HepG2 (cell line): Measurements from ENCODE around the gene ZBTB48. TPM values are rescaled to one million over a fixed set of nuclear protein-coding genes. Genes with fewer than 3 reads are reported as not detected.

Experiments
- ATM ChIP-seq: fragments of 450-650 bp; IDR thresholded peaks from 2 replicates; pipeline ENCODE4 v1.7.1; 2017; ENCODE audit warnings: mild to moderate bottlenecking, borderline replicate concordance
- BRCA1 ChIP-seq: sonication (generic); formaldehyde crosslinking; IDR thresholded peaks from 2 replicates; pipeline ENCODE4 v1.4.0; 2020; ENCODE audit warnings: missing genetic modification reagents
- FOXC1 ChIP-seq: sonication (generic); formaldehyde crosslinking; IDR thresholded peaks from 2 replicates; pipeline ENCODE4 v1.8.0; 2022; ENCODE audit warnings: mild to moderate bottlenecking, missing genetic modification reagents, borderline replicate concordance
- HMG20B ChIP-seq: conservative IDR thresholded peaks from 2 replicates; pipeline ENCODE4 v1.6.1; 2016; ENCODE audit warnings: missing genetic modification reagents, missing compliant biosample characterization
- KLF6 ChIP-seq: IDR thresholded peaks from 2 replicates; pipeline ENCODE4 v1.8.0; 2016; ENCODE audit warnings: missing biosample characterization, missing genetic modification reagents
- PAF1 ChIP-seq: IDR thresholded peaks from 2 replicates; pipeline ENCODE4 v1.6.1; 2016; ENCODE audit warnings: missing genetic modification reagents, missing compliant biosample characterization
- PHF20 ChIP-seq: sonication (generic); formaldehyde crosslinking; IDR thresholded peaks from 2 replicates; pipeline ENCODE4 v1.5.0; 2020; ENCODE audit warnings: mild to moderate bottlenecking, missing genetic modification reagents
- SATB2 ChIP-seq: sonication (generic); formaldehyde crosslinking; IDR thresholded peaks from 2 replicates; pipeline ENCODE4 v1.5.0; 2020; ENCODE audit warnings: missing genetic modification reagents
- SNRNP70 ChIP-seq: fragments of 200-400 bp; formaldehyde crosslinking; IDR thresholded peaks from 2 replicates; pipeline ENCODE4 v1.6.1; 2017; ENCODE audit warnings: mild to moderate bottlenecking, low read depth, low read length, moderate library complexity
- TEAD2 ChIP-seq: sonication (generic); formaldehyde crosslinking; IDR thresholded peaks from 2 replicates; pipeline ENCODE4 v1.9.0; 2021; ENCODE audit warnings: missing genetic modification reagents
- TOPORS ChIP-seq: sonication (generic); formaldehyde crosslinking; IDR thresholded peaks from 2 replicates; pipeline ENCODE4 v1.8.0; 2023; ENCODE audit warnings: mild to moderate bottlenecking, missing genetic modification reagents
- XRCC5 ChIP-seq: fragments of 200-400 bp; formaldehyde crosslinking; optimal IDR thresholded peaks from 2 replicates; pipeline ENCODE3; 2017; ENCODE audit warnings: mild to moderate bottlenecking, low read length
- ZNF101 ChIP-seq: sonication (generic); formaldehyde crosslinking; IDR thresholded peaks from 2 replicates; pipeline ENCODE4 v1.4.0; 2020; ENCODE audit warnings: mild to moderate bottlenecking, low read depth, missing genetic modification reagents, borderline replicate concordance
- ZNF24 ChIP-seq: fragments of 450-650 bp; IDR thresholded peaks from 2 replicates; pipeline ENCODE4 v1.6.1; 2017; ENCODE audit warnings: antibody characterized with exemption, mild to moderate bottlenecking
- ZNF331 ChIP-seq: sonication (generic); formaldehyde crosslinking; IDR thresholded peaks from 2 replicates; pipeline ENCODE4 v1.4.0; 2020; ENCODE audit warnings: missing genetic modification reagents
- ZNF34 ChIP-seq: sonication (generic); formaldehyde crosslinking; IDR thresholded peaks from 2 replicates; pipeline ENCODE4 v1.4.0; 2020; ENCODE audit warnings: mild to moderate bottlenecking, missing genetic modification reagents, borderline replicate concordance
- ZNF629 ChIP-seq: sonication (generic); formaldehyde crosslinking; conservative IDR thresholded peaks from 2 replicates; pipeline ENCODE4 v1.5.0; 2020; ENCODE audit warnings: missing genetic modification reagents
- ZNF660 ChIP-seq: sonication (generic); formaldehyde crosslinking; IDR thresholded peaks from 2 replicates; pipeline ENCODE4 v1.5.1; 2020; ENCODE audit warnings: mild to moderate bottlenecking, low read depth, missing genetic modification reagents, borderline replicate concordance
- ZNF766 ChIP-seq: sonication (generic); formaldehyde crosslinking; IDR thresholded peaks from 2 replicates; pipeline ENCODE4 v1.5.0; 2020; ENCODE audit warnings: missing genetic modification reagents, borderline replicate concordance
- ZNF772 ChIP-seq: sonication (generic); formaldehyde crosslinking; IDR thresholded peaks from 2 replicates; pipeline ENCODE4 v1.5.0; 2020; ENCODE audit warnings: mild to moderate bottlenecking, missing genetic modification reagents
- polyA plus RNA-seq, 8 experiments: library from polyadenylated mRNA; depleted of rRNA in 3 of 8; stranded (reverse) in 7 of 8; unstranded in 1 of 8; fragments of >200 nt; fragmentation: Illumina TruSeq in 4 of 8; extraction: Trizol in 4 of 8; gene quantifications; 2 replicates each; pipeline versions ENCODE4 v1.2.1 to v1.2.3, GENCODE V29; 2011 to 2016; ENCODE audit warnings: low read depth in 4 of 8, missing spikeins in 1 of 8, mixed read lengths in 1 of 8; ENCODE audit not compliant: insufficient read depth in 1 of 8
- total RNA-seq, 5 experiments: library from RNA; depleted of rRNA; stranded (reverse); fragments of >200 nt; fragmentation: Illumina TruSeq; extraction: Trizol; gene quantifications; 2 replicates each; pipeline ENCODE4 v1.2.3, GENCODE V29; 2016; ENCODE audit warnings: low read depth in 1 of 5
- TF ChIP-seq, protein P1 (sequence below): IDR thresholded peaks from 2 replicates; pipeline ENCODE4 v1.6.1; 2012; ENCODE audit warnings: inconsistent platforms
- TF ChIP-seq, protein P2 (sequence below): sonication (generic); formaldehyde crosslinking; IDR thresholded peaks from 2 replicates; pipeline ENCODE4 v1.4.0; 2020; ENCODE audit warnings: missing genetic modification reagents

The ZBTB48 gene
- total and polyA plus RNA-seq, 2 of the 13 experiments (the other 11 are each of a cell fraction or from before 2014, with no cell fraction given) = 13.0 to 17.1 TPM

DNA sequence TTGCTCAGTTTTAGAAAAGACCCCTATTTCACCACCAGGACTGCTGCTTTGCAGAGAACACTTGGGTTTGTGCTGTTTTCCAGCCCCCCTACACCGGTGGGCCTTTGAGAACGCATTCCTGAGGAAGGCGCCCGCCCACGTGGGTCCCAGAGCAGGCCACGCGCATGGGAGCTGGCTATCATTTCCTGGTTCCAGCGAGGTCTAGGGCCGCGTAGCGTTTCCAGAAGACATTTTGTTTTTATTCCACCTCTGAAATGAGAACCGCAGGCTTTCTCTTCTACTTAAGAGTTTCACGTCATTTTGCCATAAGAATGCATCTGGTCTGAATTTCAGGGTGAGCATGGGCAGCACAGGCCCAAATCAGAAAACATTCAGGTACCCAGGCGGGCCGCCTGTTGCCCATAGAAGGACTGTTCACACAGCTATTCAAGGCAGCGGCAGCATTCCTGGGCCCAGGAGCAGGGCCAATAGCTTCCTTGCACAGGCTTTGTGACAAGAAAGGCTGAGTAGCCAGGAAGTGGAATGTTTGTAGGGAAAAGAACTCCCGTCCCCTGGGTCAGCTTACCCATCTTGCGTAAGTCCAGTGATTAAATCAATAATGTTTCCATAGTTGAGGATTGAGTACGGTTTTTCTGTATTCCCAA lies 24.2 kb downstream of the ZBTB48 start (continued):
- TF ChIP-seq BRCA1 (CRISPR knock-in tag) (no peak), ZNF331 (CRISPR knock-in tag) (peak; percentile 85), ATM (no peak), XRCC5 (no peak), SATB2 (CRISPR knock-in tag) (no peak), ZNF766 (CRISPR knock-in tag) (no peak), ZNF24 (no peak), ZNF772 (CRISPR knock-in tag) (no peak), HMG20B (CRISPR knock-in tag) (0 out of 2 replicates have a peak, but pooled peaks have one; percentile 30), PHF20 (CRISPR knock-in tag) (no peak), FOXC1 (no peak), PAF1 (CRISPR knock-in tag) (no peak), KLF6 (CRISPR knock-in tag) (no peak; the same call in 1 of the 2 replicates), TEAD2 (CRISPR knock-in tag) (no peak), ZNF629 (CRISPR knock-in tag) (no peak), TOPORS (CRISPR knock-in tag) (0 out of 2 replicates have a peak, but pooled peaks have one; percentile 22), ZNF34 (CRISPR knock-in tag) (no peak), SNRNP70 (no peak), ZNF101 (CRISPR knock-in tag) (no peak), ZNF660 (CRISPR knock-in tag) (no peak)
- TF ChIP-seq, protein P1, sequence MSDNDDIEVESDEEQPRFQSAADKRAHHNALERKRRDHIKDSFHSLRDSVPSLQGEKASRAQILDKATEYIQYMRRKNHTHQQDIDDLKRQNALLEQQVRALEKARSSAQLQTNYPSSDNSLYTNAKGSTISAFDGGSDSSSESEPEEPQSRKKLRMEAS = peak; percentile 93
- TF ChIP-seq, protein P2, sequence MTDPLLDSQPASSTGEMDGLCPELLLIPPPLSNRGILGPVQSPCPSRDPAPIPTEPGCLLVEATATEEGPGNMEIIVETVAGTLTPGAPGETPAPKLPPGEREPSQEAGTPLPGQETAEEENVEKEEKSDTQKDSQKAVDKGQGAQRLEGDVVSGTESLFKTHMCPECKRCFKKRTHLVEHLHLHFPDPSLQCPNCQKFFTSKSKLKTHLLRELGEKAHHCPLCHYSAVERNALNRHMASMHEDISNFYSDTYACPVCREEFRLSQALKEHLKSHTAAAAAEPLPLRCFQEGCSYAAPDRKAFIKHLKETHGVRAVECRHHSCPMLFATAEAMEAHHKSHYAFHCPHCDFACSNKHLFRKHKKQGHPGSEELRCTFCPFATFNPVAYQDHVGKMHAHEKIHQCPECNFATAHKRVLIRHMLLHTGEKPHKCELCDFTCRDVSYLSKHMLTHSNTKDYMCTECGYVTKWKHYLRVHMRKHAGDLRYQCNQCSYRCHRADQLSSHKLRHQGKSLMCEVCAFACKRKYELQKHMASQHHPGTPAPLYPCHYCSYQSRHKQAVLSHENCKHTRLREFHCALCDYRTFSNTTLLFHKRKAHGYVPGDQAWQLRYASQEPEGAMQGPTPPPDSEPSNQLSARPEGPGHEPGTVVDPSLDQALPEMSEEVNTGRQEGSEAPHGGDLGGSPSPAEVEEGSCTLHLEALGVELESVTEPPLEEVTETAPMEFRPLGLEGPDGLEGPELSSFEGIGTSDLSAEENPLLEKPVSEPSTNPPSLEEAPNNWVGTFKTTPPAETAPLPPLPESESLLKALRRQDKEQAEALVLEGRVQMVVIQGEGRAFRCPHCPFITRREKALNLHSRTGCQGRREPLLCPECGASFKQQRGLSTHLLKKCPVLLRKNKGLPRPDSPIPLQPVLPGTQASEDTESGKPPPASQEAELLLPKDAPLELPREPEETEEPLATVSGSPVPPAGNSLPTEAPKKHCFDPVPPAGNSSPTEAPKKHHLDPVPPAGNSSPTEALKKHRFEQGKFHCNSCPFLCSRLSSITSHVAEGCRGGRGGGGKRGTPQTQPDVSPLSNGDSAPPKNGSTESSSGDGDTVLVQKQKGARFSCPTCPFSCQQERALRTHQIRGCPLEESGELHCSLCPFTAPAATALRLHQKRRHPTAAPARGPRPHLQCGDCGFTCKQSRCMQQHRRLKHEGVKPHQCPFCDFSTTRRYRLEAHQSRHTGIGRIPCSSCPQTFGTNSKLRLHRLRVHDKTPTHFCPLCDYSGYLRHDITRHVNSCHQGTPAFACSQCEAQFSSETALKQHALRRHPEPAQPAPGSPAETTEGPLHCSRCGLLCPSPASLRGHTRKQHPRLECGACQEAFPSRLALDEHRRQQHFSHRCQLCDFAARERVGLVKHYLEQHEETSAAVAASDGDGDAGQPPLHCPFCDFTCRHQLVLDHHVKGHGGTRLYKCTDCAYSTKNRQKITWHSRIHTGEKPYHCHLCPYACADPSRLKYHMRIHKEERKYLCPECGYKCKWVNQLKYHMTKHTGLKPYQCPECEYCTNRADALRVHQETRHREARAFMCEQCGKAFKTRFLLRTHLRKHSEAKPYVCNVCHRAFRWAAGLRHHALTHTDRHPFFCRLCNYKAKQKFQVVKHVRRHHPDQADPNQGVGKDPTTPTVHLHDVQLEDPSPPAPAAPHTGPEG (CRISPR knock-in tag) = peak; percentile 55; the same call in 1 of the 2 replicates
